NT2/D1 (cell line): Measurements from ENCODE around the gene CHIC1.

ENCODE experiments used
- SUZ12 ChIP-seq: IDR thresholded peaks from 2 replicates; pipeline ENCODE4 v1.6.1; 2011; ENCODE audit not compliant: insufficient read length, insufficient read depth; ENCODE audit errors: extremely low read depth
- YY1 ChIP-seq: IDR thresholded peaks from 2 replicates; pipeline ENCODE4 v1.6.1; 2011; ENCODE audit not compliant: insufficient read length, insufficient read depth
- ZNF274 ChIP-seq: IDR thresholded peaks from 2 replicates; pipeline ENCODE4 v1.6.1; 2011; ENCODE audit warnings: mild to moderate bottlenecking, low read depth, low read length

DNA sequence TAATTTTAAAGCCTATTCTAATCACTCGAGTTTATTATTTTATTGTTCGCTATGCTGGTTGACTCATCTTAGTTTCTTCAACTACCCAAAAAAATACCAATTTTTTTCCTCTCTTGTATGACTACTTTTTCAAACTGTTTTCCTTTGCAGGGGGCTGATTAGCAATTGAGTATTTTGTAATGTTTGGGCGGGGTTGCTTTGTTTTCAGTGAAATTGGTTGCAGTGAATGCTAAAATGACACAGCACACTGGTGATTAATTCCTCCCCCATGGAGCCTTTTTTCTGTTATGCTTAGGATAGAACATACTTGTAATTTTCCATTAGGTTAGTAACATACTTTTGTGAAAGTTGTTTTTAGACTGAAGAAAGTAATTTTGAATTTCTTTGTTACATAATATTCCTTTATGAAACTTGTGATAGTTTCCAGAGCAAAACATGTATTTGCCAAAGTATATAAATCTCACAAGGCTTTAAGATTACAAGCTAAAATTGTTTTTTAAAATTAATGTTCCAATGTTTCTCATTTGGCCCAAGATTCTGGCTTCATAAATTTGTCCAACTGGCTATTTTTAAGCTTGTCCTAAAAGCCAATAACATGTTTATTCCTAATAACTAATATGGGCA is 120.4 kb downstream of the CHIC1 start:
- TF ChIP-seq SUZ12 (no peak), YY1 (no peak), ZNF274 (no peak)
